H1 (cell line): ENCODE measurements around the gene RIN2. TPM values are rescaled to one million over a fixed set of nuclear protein-coding genes. Genes with fewer than 3 reads are reported as not detected.

ENCODE experiments used
- CTCF ChIA-PET: fragments of 300-600 bp; sonication (Branson Sonifier 250); formaldehyde crosslinking; loops from one replicate; lab custom pipeline; 2021; ENCODE audit not compliant: partially characterized antibody; lab: Charles Lee
- POLR2A ChIA-PET: fragments of 300-600 bp; sonication (Branson Sonifier 250); formaldehyde crosslinking; loops from one replicate; lab custom pipeline; 2021; ENCODE audit warnings: inconsistent platforms; ENCODE audit not compliant: partially characterized antibody; lab: Charles Lee
- DNase-seq, 2 experiments: peaks; one replicate each; pipeline versions ENCODE4 v3.0.0 to v3.0.0-alpha.2; 2010 to 2022; ENCODE audit warnings: low spot score in 2 of 2, low read depth in 1 of 2, mixed read lengths in 1 of 2
- FAIRE-seq: peaks from 2 replicates; lab custom pipeline; 2011; peaks lifted over from hg19 to GRCh38; lab: Jason Lieb, UNC
- H2AFZ ChIP-seq: 2 replicates; pipeline ENCODE4 v1.8.1; 2012; ENCODE audit warnings: low read length, inconsistent platforms
- H2AK5ac ChIP-seq: 2 replicates; pipeline ENCODE4 v1.6.1; 2013; ENCODE audit warnings: low read depth, low read length
- H2BK120ac ChIP-seq: replicated peaks from 2 replicates; pipeline ENCODE3; 2013; ENCODE audit warnings: low read depth, low read length, inconsistent platforms
- H2BK12ac ChIP-seq: 2 replicates; pipeline ENCODE4 v1.6.1; 2013; ENCODE audit warnings: low read depth, low read length
- H2BK15ac ChIP-seq: 2 replicates; pipeline ENCODE4 v1.6.1; 2013; ENCODE audit warnings: low read length
- H2BK20ac ChIP-seq: 2 replicates; pipeline ENCODE4 v1.6.1; 2013; ENCODE audit warnings: low read length
- H2BK5ac ChIP-seq: 2 replicates; pipeline ENCODE4 v1.6.1; 2013; ENCODE audit warnings: low read depth, low read length
- H3K14ac ChIP-seq: 2 replicates; pipeline ENCODE4 v1.6.1; 2013; ENCODE audit warnings: inconsistent platforms; ENCODE audit not compliant: insufficient read length
- H3K18ac ChIP-seq: 2 replicates; pipeline ENCODE4 v1.6.1; 2013; ENCODE audit warnings: low read length; ENCODE audit errors: extremely low read depth
- H3K23ac ChIP-seq: 2 replicates; pipeline ENCODE4 v1.6.1; 2013; ENCODE audit warnings: inconsistent platforms; ENCODE audit not compliant: insufficient read length
- H3K23me2 ChIP-seq: 2 replicates; pipeline ENCODE4 v1.6.1; 2013; ENCODE audit warnings: low read depth, low read length
- H3K27ac ChIP-seq: 2 replicates; pipeline ENCODE4 v1.6.1; 2011; ENCODE audit warnings: low read depth, low read length, inconsistent platforms
- H3K27me3 ChIP-seq, 4 experiments: replicated peaks in 1 of 4; 1 replicate in 1 of 4; 2 replicates in 3 of 4; pipeline versions ENCODE4 v1.6.1 to v1.8.1; 2011 to 2013; ENCODE audit warnings: low read length in 3 of 4, mild to moderate bottlenecking in 3 of 4, inconsistent platforms in 2 of 4, mixed read lengths in 2 of 4, moderate library complexity in 1 of 4; ENCODE audit not compliant: control insufficient read depth in 3 of 4, insufficient read depth in 3 of 4; ENCODE audit errors: extremely low read depth in 1 of 4
- H3K36me3 ChIP-seq, 4 experiments: 2 replicates each; pipeline versions ENCODE4 v1.6.1 to v1.8.1; 2011 to 2013; ENCODE audit warnings: mild to moderate bottlenecking in 4 of 4, low read length in 3 of 4, moderate library complexity in 2 of 4, control low read depth in 1 of 4, inconsistent platforms in 1 of 4; ENCODE audit not compliant: insufficient read depth in 4 of 4, control insufficient read depth in 2 of 4
- H3K4ac ChIP-seq: replicated peaks from 2 replicates; pipeline ENCODE3; 2013; ENCODE audit warnings: low read length, low read depth, mixed read lengths, inconsistent platforms; ENCODE audit not compliant: insufficient read length
- H3K4me1 ChIP-seq, 4 experiments: replicated peaks in 1 of 4; 1 replicate in 1 of 4; 2 replicates in 3 of 4; pipeline versions ENCODE4 v1.6.1 to v1.8.1; 2011 to 2013; ENCODE audit warnings: low read length in 3 of 4, inconsistent platforms in 2 of 4, mixed read lengths in 1 of 4; ENCODE audit not compliant: insufficient read depth in 4 of 4, control insufficient read depth in 3 of 4
- H3K4me2 ChIP-seq, 2 experiments: 2 replicates each; pipeline versions ENCODE4 v1.6.1 to v1.8.1; 2011 to 2013; ENCODE audit warnings: low read depth in 2 of 2, low read length in 2 of 2, control low read depth in 1 of 2, inconsistent platforms in 1 of 2, mild to moderate bottlenecking in 1 of 2; ENCODE audit not compliant: insufficient read depth in 1 of 2
- H3K4me3 ChIP-seq, 4 experiments: fragments of 200-600, 300-600 bp in 1 of 4; sonication (generic), shearing (Covaris generic), sonication (Bioruptor Twin) in 1 of 4; 2 replicates each; pipeline versions ENCODE4 v1.5.1 to v1.8.1; 2011 to 2016; ENCODE audit warnings: low read length in 4 of 4, low read depth in 3 of 4, control low read depth in 2 of 4, inconsistent platforms in 2 of 4, mild to moderate bottlenecking in 2 of 4, mixed read lengths in 1 of 4, moderate library complexity in 1 of 4; ENCODE audit not compliant: insufficient read depth in 2 of 4; ENCODE audit errors: extremely low read depth in 1 of 4
- H3K56ac ChIP-seq: replicated peaks from 2 replicates; pipeline ENCODE3; 2013; ENCODE audit warnings: low read depth, mild to moderate bottlenecking, mixed read lengths, low read length, inconsistent platforms; ENCODE audit not compliant: insufficient read length
- H3K79me1 ChIP-seq: 2 replicates; pipeline ENCODE4 v1.6.1; 2013; ENCODE audit warnings: low read depth, low read length, control low read depth
- H3K79me2 ChIP-seq, 2 experiments: 2 replicates each; pipeline versions ENCODE4 v1.6.1 to v1.8.1; 2012 to 2013; ENCODE audit warnings: low read length in 2 of 2, mild to moderate bottlenecking in 2 of 2, inconsistent platforms in 1 of 2; ENCODE audit not compliant: insufficient read depth in 2 of 2, control insufficient read depth in 1 of 2
- H3K9ac ChIP-seq, 4 experiments: replicated peaks in 1 of 4; 1 replicate in 1 of 4; 2 replicates in 3 of 4; pipeline versions ENCODE4 v1.6.1 to v1.8.1; 2011 to 2013; ENCODE audit warnings: low read depth in 3 of 4, low read length in 3 of 4, control low read depth in 2 of 4, mild to moderate bottlenecking in 2 of 4, moderate library complexity in 2 of 4, inconsistent platforms in 1 of 4; ENCODE audit errors: extremely low read depth in 1 of 4
- H3K9me3 ChIP-seq, 2 experiments: 2 replicates each; pipeline versions ENCODE4 v1.6.1 to v1.8.1; 2012 to 2013; ENCODE audit warnings: mild to moderate bottlenecking in 2 of 2, moderate library complexity in 2 of 2, control low read depth in 1 of 2, inconsistent platforms in 1 of 2, low read depth in 1 of 2, low read length in 1 of 2, mixed read lengths in 1 of 2; ENCODE audit not compliant: insufficient read depth in 2 of 2
- H4K20me1 ChIP-seq, 2 experiments: replicated peaks in 1 of 2; 2 replicates each; pipeline versions ENCODE3 to v1.8.1; 2011 to 2013; ENCODE audit warnings: inconsistent platforms in 2 of 2, low read length in 2 of 2, mild to moderate bottlenecking in 1 of 2; ENCODE audit not compliant: insufficient read depth in 2 of 2, control insufficient read depth in 1 of 2
- H4K5ac ChIP-seq: 2 replicates; pipeline ENCODE4 v1.6.1; 2013; ENCODE audit warnings: low read length, low read depth, mixed read lengths, inconsistent platforms; ENCODE audit not compliant: insufficient read length
- H4K8ac ChIP-seq: 2 replicates; pipeline ENCODE4 v1.8.0; 2013; ENCODE audit warnings: mild to moderate bottlenecking, moderate library complexity, low read length, inconsistent platforms; ENCODE audit not compliant: insufficient read depth; ENCODE audit errors: extremely low read depth
- H4K91ac ChIP-seq: replicated peaks from 2 replicates; pipeline ENCODE3; 2013; ENCODE audit warnings: low read length, mixed read lengths, inconsistent platforms; ENCODE audit not compliant: insufficient read length
- CBX5 ChIP-seq: fragments of 300-800, 300-1000 bp; sonication (generic); IDR thresholded peaks from 2 replicates; pipeline ENCODE4 v1.7.1; 2016; ENCODE audit warnings: antibody characterized with exemption, low read length, low read depth
- EZH2 ChIP-seq: fragments of 200-600 bp; sonication (generic); IDR thresholded peaks from 2 replicates; pipeline ENCODE4 v1.7.1; 2012; ENCODE audit warnings: low read depth, mild to moderate bottlenecking, moderate library complexity, low read length, inconsistent platforms; ENCODE audit not compliant: severe bottlenecking
- HDAC6 ChIP-seq: IDR thresholded peaks from one replicate; pipeline ENCODE4 v1.7.1; 2012; ENCODE audit warnings: low read depth, mild to moderate bottlenecking, inconsistent platforms, low read length, moderate library complexity
- JUN ChIP-seq: IDR thresholded peaks from 2 replicates; pipeline ENCODE4 v1.6.1; 2011; ENCODE audit warnings: low read depth, mild to moderate bottlenecking, improper control_type of control experiment, low read length
- KDM1A ChIP-seq: fragments of 200-600, 300-600 bp; sonication (generic); IDR thresholded peaks from 2 replicates; pipeline ENCODE4 v1.7.1; 2016; ENCODE audit warnings: mild to moderate bottlenecking, low read length, borderline replicate concordance
- MAFK ChIP-seq: IDR thresholded peaks from 2 replicates; pipeline ENCODE4 v1.6.1; 2012; ENCODE audit warnings: low read depth, mild to moderate bottlenecking, improper control_type of control experiment, low read length
- NANOG ChIP-seq: IDR thresholded peaks from 2 replicates; pipeline ENCODE4 v1.6.1; 2011; ENCODE audit warnings: low read length, low read depth, mild to moderate bottlenecking, inconsistent platforms; ENCODE audit not compliant: insufficient read depth, poor library complexity, severe bottlenecking
- POLR2AphosphoS5 ChIP-seq: IDR thresholded peaks from 2 replicates; pipeline ENCODE4 v1.6.1; 2011; ENCODE audit warnings: low read depth, low read length
- POU5F1 ChIP-seq: IDR thresholded peaks from 2 replicates; pipeline ENCODE4 v1.6.1; 2011; ENCODE audit warnings: low read depth, mild to moderate bottlenecking, low read length, moderate library complexity
- SIRT6 ChIP-seq: IDR thresholded peaks from one replicate; pipeline ENCODE4 v1.7.1; 2012; ENCODE audit warnings: low read length, inconsistent platforms
- SIX5 ChIP-seq: IDR thresholded peaks from 2 replicates; pipeline ENCODE4 v1.6.1; 2011; ENCODE audit warnings: mild to moderate bottlenecking, low read depth, low read length
- SP1 ChIP-seq: IDR thresholded peaks from 2 replicates; pipeline ENCODE4 v1.6.1; 2011; ENCODE audit warnings: low read depth, low read length
- YY1 ChIP-seq: IDR thresholded peaks from 2 replicates; pipeline ENCODE4 v1.6.1; 2011; ENCODE audit warnings: low read depth, mild to moderate bottlenecking, low read length
- WGBS, 2 experiments: shearing (Covaris generic) in 1 of 2; methylation state at CpG; one replicate each; pipeline versions ENCODE4 v1.1.6 to v1.1.7; 2013 to 2015; ENCODE audit warnings: low lambda C conversion rate in 2 of 2, mixed read lengths in 2 of 2, inconsistent platforms in 1 of 2, low coverage in 1 of 2, missing lambda C conversion rate in 1 of 2; ENCODE audit not compliant: insufficient replicate concordance in 2 of 2, insufficient coverage in 1 of 2, insufficient read length in 1 of 2; ENCODE audit errors: extremely low coverage in 1 of 2, missing lambda C conversion rate in 1 of 2; 5-methylcytosine and 5-hydroxymethylcytosine counted together
- polyA plus RNA-seq, 7 experiments: library from polyadenylated mRNA; depleted of rRNA in 3 of 7; stranded (reverse) in 5 of 7; unstranded in 2 of 7; fragments of >200 nt in 5 of 7; fragments of 200-250 nt in 2 of 7; gene quantifications; 1 replicate in 5 of 7; 2 replicates in 1 of 7; 4 replicates in 1 of 7; pipeline versions ENCODE4 v1.2.1 to v1.2.3, GENCODE V29; 2011 to 2013; ENCODE audit warnings: missing spikeins in 2 of 7, mixed read lengths in 2 of 7
- total RNA-seq: library from RNA; stranded (reverse); fragmentation: NEBNext Ultra II Directional; extraction: Animal tissue kit (Norgen Biotek cat#: 25700); gene quantifications from 2 replicates; pipeline ENCODE4 v1.2.1, GENCODE V29; 2021
- TF ChIP-seq, protein P1 (sequence below): IDR thresholded peaks from 2 replicates; pipeline ENCODE4 v1.6.1; 2012; ENCODE audit warnings: inconsistent platforms

The RIN2 gene
- total and polyA plus RNA-seq, 2 of the 8 experiments (the other 6 are each of a cell fraction or from before 2014, with no cell fraction given), result 0.20 to 1.3 TPM

DNA sequence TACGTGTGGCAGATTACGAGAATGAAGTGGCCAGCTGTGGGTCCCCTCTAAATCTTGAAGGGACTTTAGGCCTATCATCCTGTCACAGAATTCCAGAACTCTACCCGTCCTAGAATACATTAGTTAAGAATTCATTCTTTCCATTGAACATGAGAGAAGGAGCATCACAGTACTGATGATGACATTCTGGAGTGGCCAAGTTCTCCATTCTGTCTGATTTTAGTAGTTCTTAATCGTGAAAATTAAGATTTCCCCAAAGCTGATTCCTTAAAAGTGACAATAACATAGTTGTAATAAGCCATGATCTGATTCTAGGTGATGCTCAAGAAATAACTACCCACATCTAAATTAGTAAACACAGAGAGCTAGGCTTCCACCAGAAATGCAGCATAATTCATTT lies 35.0 kb upstream of the RIN2 start:
- no peak overlapping the region for H4K8ac ChIP-seq
- no peak overlapping the region for H3K4me3 ChIP-seq
- H3K4me2 ChIP-seq, result no peak overlapping the region
- H2BK12ac ChIP-seq, result no peak overlapping the region
- H3K23ac ChIP-seq, result no peak overlapping the region
- WGBS, 2 experiments, result 89% methylated on average over 4 of the region's 4 CpGs; no CpG with 5 or more reads in 1 of the 2 experiments
- DNase-seq (no peak), FAIRE-seq (no peak)
- no peak overlapping the region for H2BK120ac ChIP-seq
- H3K4me1 ChIP-seq, result no peaks in the 10 kb centered on the region
- H3K79me1 ChIP-seq, result no peaks in the 10 kb centered on the region
- CTCF ChIA-PET, result interaction anchor here (0.9 kb wide), 1 partner anchor 30 kb away, joined by 4 read pairs; no protein-coding TSS in a partner anchor
- H2BK20ac ChIP-seq, result no peak overlapping the region
- H3K23me2 ChIP-seq, result peaks cover 3% of the 10 kb centered on the region; the same call in 1 of the 2 replicates
- H3K36me3 ChIP-seq, result no peaks in the 10 kb centered on the region
- no peaks in the 10 kb centered on the region for H3K27me3 ChIP-seq
- H3K56ac ChIP-seq, result no peak overlapping the region
- H3K4ac ChIP-seq, result no peak overlapping the region
- no peak overlapping the region for H2BK5ac ChIP-seq
- 0 out of 4 replicates have a peak, but pooled peaks cover 0 to under 1% of the 10 kb centered on the region in 2 experiments for H3K9me3 ChIP-seq
- H4K20me1 ChIP-seq, result no peaks in the 10 kb centered on the region
- H2AK5ac ChIP-seq, result no peak overlapping the region
- H3K9ac ChIP-seq, result no peak overlapping the region
- no peak overlapping the region for H4K5ac ChIP-seq
- H4K91ac ChIP-seq, result no peak overlapping the region
- H3K79me2 ChIP-seq, result no peaks in the 10 kb centered on the region
- H3K18ac ChIP-seq, result no peak overlapping the region
- TF ChIP-seq POLR2AphosphoS5 (no peak), CBX5 (no peak), SP1 (no peak), NANOG (no peak), SIRT6 (no peak), YY1 (no peak), POU5F1 (no peak), EZH2 (no peak), JUN (no peak), KDM1A (no peak), SIX5 (no peak), HDAC6 (no peak), MAFK (no peak)
- TF ChIP-seq, protein P1, sequence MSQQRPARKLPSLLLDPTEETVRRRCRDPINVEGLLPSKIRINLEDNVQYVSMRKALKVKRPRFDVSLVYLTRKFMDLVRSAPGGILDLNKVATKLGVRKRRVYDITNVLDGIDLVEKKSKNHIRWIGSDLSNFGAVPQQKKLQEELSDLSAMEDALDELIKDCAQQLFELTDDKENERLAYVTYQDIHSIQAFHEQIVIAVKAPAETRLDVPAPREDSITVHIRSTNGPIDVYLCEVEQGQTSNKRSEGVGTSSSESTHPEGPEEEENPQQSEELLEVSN, result no peak
- POLR2A ChIA-PET, result no interaction called here
- H2AFZ ChIP-seq, result no peak overlapping the region
- H3K14ac ChIP-seq, result no peak overlapping the region
- H2BK15ac ChIP-seq, result no peak overlapping the region
- H3K27ac ChIP-seq, result no peak overlapping the region
